HepG2 (cell line): ENCODE measurements around the gene KIF5B. TPM values are rescaled to one million over a fixed set of nuclear protein-coding genes. Genes with fewer than 3 reads are reported as not detected.

Experiments used
- ATAC-seq: fragments of 200-7000 bp; cut with Tn5 transposase; 3 replicates; pipeline ENCODE4 v1.9.1; 2020; ENCODE audit warnings: mild to moderate bottlenecking, moderate library complexity
- BruUV-seq: library from RNA; stranded (reverse); fragments of 400-500 nt; replicated peaks from 2 replicates; lab custom pipeline; 2021; lab: Mats Ljungman, UMichigan
- CTCF ChIA-PET: fragments of 300-600 bp; formaldehyde crosslinking; extraction: SDS; loops from one replicate; lab custom pipeline; 2021; ENCODE audit warnings: low total read pairs, inconsistent platforms, low intra/inter-chr PET ratio; lab: Yijun Ruan, JAX
- POLR2A ChIA-PET: fragments of 350-600 bp; sonication (Branson Sonifier 250); formaldehyde crosslinking; loops from one replicate; lab custom pipeline; 2020; ENCODE audit warnings: antibody characterized with exemption, inconsistent platforms; lab: Yijun Ruan, JAX
- DNase-seq: peaks from one replicate; pipeline ENCODE4 v3.0.0-alpha.2; 2015; ENCODE audit warnings: low spot score
- FAIRE-seq: peaks from 3 replicates; lab custom pipeline; 2011; peaks lifted over from hg19 to GRCh38; lab: Jason Lieb, UNC
- H2AFZ ChIP-seq: one replicate; pipeline ENCODE4 v1.6.1; 2011; ENCODE audit warnings: low read length, inconsistent platforms
- H3K27ac ChIP-seq: fragments of 300-600 bp; 3 replicates; pipeline ENCODE4 v1.8.0; 2011; ENCODE audit warnings: mixed run types, mild to moderate bottlenecking, mixed read lengths, low read length, inconsistent platforms; ENCODE audit not compliant: insufficient read depth; ENCODE audit errors: extremely low read length
- H3K27me3 ChIP-seq, 2 experiments: fragments of 200-600 bp in 1 of 2; 2 replicates in 1 of 2; 3 replicates in 1 of 2; pipeline versions ENCODE4 v1.6.0 to v1.8.0; 2011; ENCODE audit warnings: low read length in 2 of 2, mild to moderate bottlenecking in 2 of 2, moderate library complexity in 2 of 2, inconsistent platforms in 1 of 2; ENCODE audit not compliant: insufficient read depth in 2 of 2, control insufficient read depth in 1 of 2
- H3K36me3 ChIP-seq, 2 experiments: fragments of 200-600 bp in 1 of 2; replicated peaks in 1 of 2; 2 replicates in 1 of 2; 3 replicates in 1 of 2; pipeline versions ENCODE4 v1.5.1 to v1.8.0; 2011; ENCODE audit warnings: low read length in 2 of 2, inconsistent platforms in 1 of 2; ENCODE audit not compliant: insufficient read depth in 2 of 2, control insufficient read depth in 1 of 2
- H3K4me1 ChIP-seq: 2 replicates; pipeline ENCODE4 v1.5.1; 2012; ENCODE audit warnings: low read length, inconsistent platforms; ENCODE audit not compliant: insufficient read depth
- H3K4me2 ChIP-seq: 2 replicates; pipeline ENCODE4 v1.6.0; 2011; ENCODE audit warnings: low read depth, low read length, inconsistent platforms
- H3K4me3 ChIP-seq, 3 experiments: fragments of 200-600 bp in 1 of 3; sonication (generic), shearing (Covaris generic) in 1 of 3; replicated peaks in 1 of 3; 2 replicates each; pipeline ENCODE4 v1.5.1; 2011 to 2016; ENCODE audit warnings: low read length in 3 of 3, inconsistent platforms in 2 of 3, low read depth in 2 of 3, mild to moderate bottlenecking in 2 of 3, control low read depth in 1 of 3, mixed read lengths in 1 of 3; ENCODE audit not compliant: insufficient read depth in 1 of 3
- H3K79me2 ChIP-seq: one replicate; pipeline ENCODE4 v1.6.1; 2011; ENCODE audit warnings: low read length, inconsistent platforms; ENCODE audit not compliant: insufficient read depth
- H3K9ac ChIP-seq: 2 replicates; pipeline ENCODE4 v1.6.0; 2011; ENCODE audit warnings: mild to moderate bottlenecking, low read depth, low read length, inconsistent platforms; ENCODE audit not compliant: insufficient read depth
- H3K9me3 ChIP-seq: 2 replicates; pipeline ENCODE4 v1.5.1; 2012; ENCODE audit warnings: mild to moderate bottlenecking, low read length
- H4K20me1 ChIP-seq: 2 replicates; pipeline ENCODE4 v1.6.0; 2011; ENCODE audit warnings: inconsistent platforms, mild to moderate bottlenecking, low read length, moderate library complexity; ENCODE audit not compliant: insufficient read depth
- BCL6 ChIP-seq: IDR thresholded peaks from 2 replicates; pipeline ENCODE4 v1.6.1; 2016; ENCODE audit warnings: missing genetic modification reagents, missing compliant biosample characterization
- KDM6A ChIP-seq: IDR thresholded peaks from 2 replicates; pipeline ENCODE4 v1.6.1; 2016; ENCODE audit warnings: low read depth
- KLF16 ChIP-seq, 2 experiments: sonication (generic) in 1 of 2; formaldehyde crosslinking in 1 of 2; IDR thresholded peaks; 2 replicates each; pipeline versions ENCODE4 v1.6.1 to v1.8.0; 2016 to 2023; ENCODE audit warnings: missing genetic modification reagents in 2 of 2, missing compliant biosample characterization in 1 of 2
- MAFK ChIP-seq, 2 experiments: IDR thresholded peaks in 1 of 2; conservative IDR thresholded peaks in 1 of 2; 2 replicates each; pipeline ENCODE4 v1.6.1; 2011; ENCODE audit warnings: improper control_type of control experiment in 2 of 2, low read length in 2 of 2
- MED1 ChIP-seq: sonication (generic); formaldehyde crosslinking; IDR thresholded peaks from 2 replicates; pipeline ENCODE4 v1.4.0; 2020; ENCODE audit warnings: missing genetic modification reagents
- NFKBIZ ChIP-seq: IDR thresholded peaks from 2 replicates; pipeline ENCODE4 v1.6.1; 2018; ENCODE audit warnings: missing genetic modification reagents, missing compliant biosample characterization
- SAP130 ChIP-seq: IDR thresholded peaks from 2 replicates; pipeline ENCODE4 v1.6.1; 2016; ENCODE audit warnings: low read depth
- WGBS: methylation state at CpG from one replicate; pipeline ENCODE4 v1.1.6; 2017; ENCODE audit warnings: low lambda C conversion rate; 5-methylcytosine and 5-hydroxymethylcytosine counted together
- in situ Hi-C: cut with HindIII; loops from 2 replicates; pipeline ENCODE4 v1.10.0; 2017; ENCODE audit warnings: low pct_unique_long_range_greater_than_20kb; ENCODE audit not compliant: extremely low pct_ligation_motif_present
- intact Hi-C: fragments of 100-400 bp; cut with micrococcal nuclease; formaldehyde crosslinking; loops from one replicate; pipeline ENCODE4 v1.10.0; 2022; ENCODE audit not compliant: unreplicated experiment
- polyA plus RNA-seq, 8 experiments: library from polyadenylated mRNA; depleted of rRNA in 3 of 8; stranded (reverse) in 7 of 8; unstranded in 1 of 8; fragments of >200 nt; fragmentation: Illumina TruSeq in 4 of 8; extraction: Trizol in 4 of 8; gene quantifications; 2 replicates each; pipeline versions ENCODE4 v1.2.1 to v1.2.3, GENCODE V29; 2011 to 2016; ENCODE audit warnings: low read depth in 4 of 8, missing spikeins in 1 of 8, mixed read lengths in 1 of 8; ENCODE audit not compliant: insufficient read depth in 1 of 8
- total RNA-seq, 5 experiments: library from RNA; depleted of rRNA; stranded (reverse); fragments of >200 nt; fragmentation: Illumina TruSeq; extraction: Trizol; gene quantifications; 2 replicates each; pipeline ENCODE4 v1.2.3, GENCODE V29; 2016; ENCODE audit warnings: low read depth in 1 of 5
- TF ChIP-seq, protein P1 (sequence below): IDR thresholded peaks from 2 replicates; pipeline ENCODE4 v1.6.1; 2018; ENCODE audit warnings: missing genetic modification reagents
- TF ChIP-seq, protein P2 (sequence below): sonication (generic); formaldehyde crosslinking; conservative IDR thresholded peaks from 2 replicates; pipeline ENCODE4 v1.4.0; 2020; ENCODE audit warnings: mild to moderate bottlenecking, missing genetic modification reagents, moderate library complexity

The KIF5B gene
- total and polyA plus RNA-seq, 2 of the 13 experiments (the other 11 are each of a cell fraction or from before 2014, with no cell fraction given), result 34.3 to 133 TPM

DNA sequence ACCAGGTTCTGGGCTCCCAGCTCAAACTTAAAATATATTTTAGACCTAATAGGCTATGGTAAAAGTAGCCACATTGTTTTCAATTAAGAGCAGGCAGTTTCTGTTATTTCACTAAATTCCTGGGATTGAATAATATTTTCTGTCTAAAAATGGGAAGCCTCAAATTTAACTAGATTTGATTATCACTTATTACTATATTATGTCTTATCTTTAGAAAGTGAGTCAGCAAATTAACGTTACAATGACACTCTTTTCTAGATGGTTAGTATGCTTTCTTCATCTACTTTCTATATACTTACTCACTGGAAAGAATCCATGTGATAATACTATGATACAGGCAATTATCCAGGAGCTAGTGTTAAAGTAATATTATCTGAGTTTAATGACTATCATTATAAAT is 27.5 kb downstream of the KIF5B start:
- Histone ChIP-seq H3K79me2 (peaks cover 16% of the 10 kb centered on the region), H3K36me3 (peaks cover 20 to 81% of the 10 kb centered on the region in 2 experiments), H3K4me3 (no peak overlapping the region), H3K27ac (no peak overlapping the region), H3K4me2 (no peak overlapping the region), H2AFZ (no peak overlapping the region), H3K9me3 (no peaks in the 10 kb centered on the region), H3K27me3 (no peaks in the 10 kb centered on the region), H3K4me1 (peaks cover 20% of the 10 kb centered on the region), H4K20me1 (peaks cover 4% of the 10 kb centered on the region; the same call in 1 of the 2 replicates), H3K9ac (no peak overlapping the region)
- FAIRE-seq, result no peak
- CTCF ChIA-PET, result no interaction called here
- 90% methylated on average over 1 of the region's 1 CpG for WGBS
- no peak for DNase-seq
- no TSS peak for BruUV-seq
- no peak for ATAC-seq
- POLR2A ChIA-PET, result no interaction called here
- in situ Hi-C loops, result no loop called here
- TF ChIP-seq, protein P1, sequence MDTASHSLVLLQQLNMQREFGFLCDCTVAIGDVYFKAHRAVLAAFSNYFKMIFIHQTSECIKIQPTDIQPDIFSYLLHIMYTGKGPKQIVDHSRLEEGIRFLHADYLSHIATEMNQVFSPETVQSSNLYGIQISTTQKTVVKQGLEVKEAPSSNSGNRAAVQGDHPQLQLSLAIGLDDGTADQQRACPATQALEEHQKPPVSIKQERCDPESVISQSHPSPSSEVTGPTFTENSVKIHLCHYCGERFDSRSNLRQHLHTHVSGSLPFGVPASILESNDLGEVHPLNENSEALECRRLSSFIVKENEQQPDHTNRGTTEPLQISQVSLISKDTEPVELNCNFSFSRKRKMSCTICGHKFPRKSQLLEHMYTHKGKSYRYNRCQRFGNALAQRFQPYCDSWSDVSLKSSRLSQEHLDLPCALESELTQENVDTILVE (CRISPR knock-in tag), result no peak
- peak in 1 of 2 experiments; percentile 20; a peak in 1 of 4 replicates for TF ChIP-seq MAFK (conservative IDR thresholded peaks at IDR 0.05 in 1 of 2, IDR thresholded peaks at IDR 0.05 in 1 of 2; ENCODE audit: low read length in 2 of 2)
- intact Hi-C loops, result no loop called here

DNA sequence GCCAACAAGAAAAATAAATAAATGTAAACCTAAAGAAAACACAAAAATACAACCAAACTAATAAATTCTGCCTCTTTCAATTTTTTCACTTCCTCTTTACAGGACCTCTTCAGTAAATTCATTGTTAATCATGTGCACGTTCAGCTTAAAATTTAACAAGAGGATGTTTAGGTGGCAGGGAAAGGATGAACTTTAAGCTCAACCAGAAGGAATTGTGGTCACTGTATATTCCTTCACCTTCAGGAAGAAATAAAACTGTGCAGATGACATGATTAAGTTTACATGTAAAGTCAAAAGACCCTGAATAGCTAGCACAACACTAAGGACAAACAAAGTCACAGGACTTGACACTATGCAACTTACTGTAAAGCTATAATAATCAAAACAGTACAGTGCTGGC is 33.0 kb downstream of the KIF5B start:
- WGBS, result 6% methylated on average over 1 of the region's 1 CpG
- H3K9ac ChIP-seq, result peak overlapping the region; percentile 7; the same call in 1 of the 2 replicates
- CTCF ChIA-PET, result no interaction called here
- peak; percentile 83 for FAIRE-seq
- H3K79me2 ChIP-seq, result peaks cover 11% of the 10 kb centered on the region
- H4K20me1 ChIP-seq, result peaks cover 5% of the 10 kb centered on the region; the same call in 1 of the 2 replicates
- H3K27ac ChIP-seq, result peak overlapping the region; percentile 71
- H3K4me3 ChIP-seq, result peak overlapping the region in 2 of 3 experiments; percentile 5 to 11; a peak in 1 of 6 replicates
- POLR2A ChIA-PET, result interaction anchor here (1.0 kb wide), 1 partner anchor 36 kb away, joined by 3 read pairs; no protein-coding TSS in a partner anchor
- peaks cover 35% of the 10 kb centered on the region for H3K4me1 ChIP-seq
- in situ Hi-C loops, result no loop called here
- no TSS peak for BruUV-seq
- H3K4me2 ChIP-seq, result peak overlapping the region; percentile 56
- H3K9me3 ChIP-seq, result no peaks in the 10 kb centered on the region
- H2AFZ ChIP-seq, result no peak overlapping the region
- peak; percentile 72 for ATAC-seq
- no peaks in the 10 kb centered on the region for H3K27me3 ChIP-seq
- intact Hi-C loops, result no loop called here
- peak; percentile 40 for DNase-seq
- H3K36me3 ChIP-seq, result peaks cover 14 to 75% of the 10 kb centered on the region in 2 experiments
- TF ChIP-seq MED1 (0 out of 2 replicates have a peak, but pooled peaks have one; percentile 19), NFKBIZ (0 out of 2 replicates have a peak, but pooled peaks have one; percentile 35), SAP130 (peak; percentile 38; the same call in 1 of the 2 replicates), KLF16 (CRISPR knock-in tag; IDR thresholded peaks at IDR 0.05) (0 out of 4 replicates have a peak, but pooled peaks of 1 of the 2 experiments have one; percentile 41), BCL6 (CRISPR knock-in tag) (0 out of 2 replicates have a peak, but pooled peaks have one; percentile 21), KDM6A (CRISPR knock-in tag) (peak; percentile 50; the same call in 1 of the 2 replicates)
- TF ChIP-seq, protein P2, sequence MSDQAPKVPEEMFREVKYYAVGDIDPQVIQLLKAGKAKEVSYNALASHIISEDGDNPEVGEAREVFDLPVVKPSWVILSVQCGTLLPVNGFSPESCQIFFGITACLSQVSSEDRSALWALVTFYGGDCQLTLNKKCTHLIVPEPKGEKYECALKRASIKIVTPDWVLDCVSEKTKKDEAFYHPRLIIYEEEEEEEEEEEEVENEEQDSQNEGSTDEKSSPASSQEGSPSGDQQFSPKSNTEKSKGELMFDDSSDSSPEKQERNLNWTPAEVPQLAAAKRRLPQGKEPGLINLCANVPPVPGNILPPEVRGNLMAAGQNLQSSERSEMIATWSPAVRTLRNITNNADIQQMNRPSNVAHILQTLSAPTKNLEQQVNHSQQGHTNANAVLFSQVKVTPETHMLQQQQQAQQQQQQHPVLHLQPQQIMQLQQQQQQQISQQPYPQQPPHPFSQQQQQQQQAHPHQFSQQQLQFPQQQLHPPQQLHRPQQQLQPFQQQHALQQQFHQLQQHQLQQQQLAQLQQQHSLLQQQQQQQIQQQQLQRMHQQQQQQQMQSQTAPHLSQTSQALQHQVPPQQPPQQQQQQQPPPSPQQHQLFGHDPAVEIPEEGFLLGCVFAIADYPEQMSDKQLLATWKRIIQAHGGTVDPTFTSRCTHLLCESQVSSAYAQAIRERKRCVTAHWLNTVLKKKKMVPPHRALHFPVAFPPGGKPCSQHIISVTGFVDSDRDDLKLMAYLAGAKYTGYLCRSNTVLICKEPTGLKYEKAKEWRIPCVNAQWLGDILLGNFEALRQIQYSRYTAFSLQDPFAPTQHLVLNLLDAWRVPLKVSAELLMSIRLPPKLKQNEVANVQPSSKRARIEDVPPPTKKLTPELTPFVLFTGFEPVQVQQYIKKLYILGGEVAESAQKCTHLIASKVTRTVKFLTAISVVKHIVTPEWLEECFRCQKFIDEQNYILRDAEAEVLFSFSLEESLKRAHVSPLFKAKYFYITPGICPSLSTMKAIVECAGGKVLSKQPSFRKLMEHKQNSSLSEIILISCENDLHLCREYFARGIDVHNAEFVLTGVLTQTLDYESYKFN, result peak; percentile 82
